GM19025 (cell line): ENCODE measurements around the gene RNASE4.
"Not testable (repeated sequence)": the region's sequence is repeated elsewhere in the genome, so short reads cannot be mapped to it uniquely, and the experiment has no call there.

Source experiments
- ATAC-seq: cut with Tn5 transposase; IDR thresholded peaks from one replicate; pipeline ENCODE4 v1.9.1; 2021; ENCODE audit warnings: mild to moderate bottlenecking, low read depth, moderate library complexity; ENCODE audit not compliant: unreplicated experiment

The RNASE4 gene

DNA sequence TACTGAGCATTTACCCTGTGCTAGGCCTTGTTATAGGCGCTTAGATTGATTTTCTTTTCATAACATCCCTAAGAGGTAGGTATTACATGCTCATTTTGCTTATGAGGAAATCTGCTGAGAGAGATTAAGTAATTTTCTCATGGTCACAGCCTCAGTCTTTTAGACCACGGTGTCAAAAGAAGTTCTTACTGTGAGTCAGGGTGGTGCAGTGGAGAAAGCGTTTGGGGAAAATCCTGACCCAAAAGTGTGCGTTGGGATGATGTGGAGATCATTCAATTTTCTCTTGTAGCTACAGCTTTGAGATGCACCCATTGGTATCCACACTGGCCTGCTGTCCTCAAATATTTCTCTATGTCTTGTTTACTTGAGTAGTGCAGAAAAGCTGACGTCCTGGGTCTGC is 12.4 kb downstream of the RNASE4 start:
- no peak for ATAC-seq

DNA sequence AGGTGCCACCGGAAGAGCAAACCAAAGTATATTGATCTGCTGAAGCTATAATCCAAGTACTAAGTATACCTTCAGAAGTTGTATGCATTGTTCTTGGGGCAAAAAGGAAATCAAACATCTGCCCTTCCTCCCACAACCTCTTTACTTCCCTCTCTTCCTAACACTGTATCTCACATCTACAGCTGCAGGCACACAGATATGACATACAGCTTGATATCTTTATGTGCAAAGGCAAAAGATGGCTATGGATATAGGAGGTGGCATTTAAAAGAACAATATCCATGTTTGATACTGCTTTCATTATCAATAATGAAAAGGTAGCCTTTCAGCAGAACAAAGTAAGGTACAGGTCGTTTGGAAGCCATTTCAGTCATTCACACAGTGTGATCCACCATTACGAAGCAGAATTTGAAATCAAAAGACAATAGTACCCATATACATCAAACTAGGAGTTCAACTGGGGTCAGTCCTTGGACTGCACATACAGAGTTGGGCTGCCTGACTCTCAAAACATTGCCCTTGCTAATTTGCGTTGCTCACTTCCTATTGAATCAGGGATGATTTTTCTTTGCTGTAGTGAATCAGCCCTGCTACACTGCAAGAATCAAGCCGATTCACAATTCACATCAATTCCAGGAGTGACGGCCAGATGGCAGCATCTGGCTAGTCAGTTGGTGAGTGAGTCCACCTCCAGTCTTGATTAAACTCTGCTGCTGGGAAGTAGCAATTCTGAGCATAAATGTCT is 13.1 kb downstream of the RNASE4 start:
- no peak for ATAC-seq

DNA sequence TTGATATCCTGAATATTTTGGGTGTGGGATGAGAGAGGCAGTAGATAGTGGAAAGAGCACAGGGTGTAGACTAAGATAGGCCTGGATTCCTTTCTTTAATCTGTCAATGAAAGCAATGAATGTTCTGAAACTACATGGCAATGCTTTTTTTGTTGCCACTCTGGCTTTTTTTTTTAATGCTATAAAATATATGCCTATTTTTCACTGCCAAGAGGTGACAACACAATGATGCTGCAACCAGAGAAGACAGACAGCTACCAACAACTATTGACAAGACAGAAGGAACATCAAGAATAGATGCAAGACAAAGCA is 13.6 kb downstream of the RNASE4 start:
- no peak for ATAC-seq

- no peak for ATAC-seq
These were observed 14.6 kb downstream of the RNASE4 start for GRCh38 chr14:20698934-20699333.

DNA sequence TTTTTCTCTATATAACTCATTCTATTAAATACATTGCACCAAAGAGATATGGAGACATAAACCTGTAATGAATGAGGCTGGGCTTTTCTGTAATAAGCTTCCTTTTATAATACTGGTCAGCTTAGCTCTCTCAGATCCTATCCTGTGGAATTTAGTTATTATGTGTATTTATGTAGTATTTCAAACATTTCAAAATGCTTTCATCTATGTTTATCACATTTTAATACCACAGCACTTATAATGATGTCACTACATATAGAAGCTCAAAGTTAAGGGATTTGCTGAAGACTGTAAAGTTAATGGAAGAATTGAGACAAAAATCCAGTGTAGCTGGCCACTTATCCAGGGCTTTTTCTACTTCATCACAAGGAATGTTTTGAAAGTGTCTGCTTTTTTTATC is 15.6 kb downstream of the RNASE4 start:
- ATAC-seq, result no peak

- not testable (repeated sequence) for ATAC-seq
These were observed 16.6 kb downstream of the RNASE4 start for GRCh38 chr14:20700965-20701364.

DNA sequence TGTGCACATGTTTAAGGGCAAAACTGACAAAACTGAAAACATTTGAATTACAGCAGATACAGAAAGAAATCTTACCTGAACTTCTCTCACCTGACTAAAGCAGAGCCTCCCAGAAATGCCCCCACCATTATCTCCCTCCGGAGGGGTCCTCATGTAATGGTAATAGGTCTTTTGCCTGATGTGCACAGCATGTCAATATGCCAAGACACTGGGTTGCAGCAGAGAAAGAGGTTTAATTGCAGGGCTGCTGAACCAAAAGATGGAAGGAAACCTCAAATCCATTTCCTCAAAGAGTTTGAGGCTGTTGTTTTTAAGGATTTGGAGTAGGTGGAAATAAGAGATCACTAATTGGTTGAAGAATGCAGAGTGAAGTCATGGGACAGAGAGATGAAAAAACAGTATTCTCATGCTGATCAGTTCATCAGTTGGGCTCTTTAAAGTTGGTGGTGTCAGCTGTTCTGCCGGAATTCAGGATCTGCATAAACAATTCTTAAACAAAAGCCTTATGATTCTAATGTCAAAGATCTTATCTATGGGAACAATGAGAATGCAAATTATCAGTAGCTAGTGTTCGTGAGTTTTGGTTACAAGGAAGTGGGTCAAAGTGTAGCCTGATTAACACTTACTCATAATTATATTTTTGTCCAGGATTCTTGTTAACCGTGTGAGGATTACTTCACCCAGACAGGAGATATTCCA is 22.4 kb downstream of the RNASE4 start:
- ATAC-seq, result no peak

DNA sequence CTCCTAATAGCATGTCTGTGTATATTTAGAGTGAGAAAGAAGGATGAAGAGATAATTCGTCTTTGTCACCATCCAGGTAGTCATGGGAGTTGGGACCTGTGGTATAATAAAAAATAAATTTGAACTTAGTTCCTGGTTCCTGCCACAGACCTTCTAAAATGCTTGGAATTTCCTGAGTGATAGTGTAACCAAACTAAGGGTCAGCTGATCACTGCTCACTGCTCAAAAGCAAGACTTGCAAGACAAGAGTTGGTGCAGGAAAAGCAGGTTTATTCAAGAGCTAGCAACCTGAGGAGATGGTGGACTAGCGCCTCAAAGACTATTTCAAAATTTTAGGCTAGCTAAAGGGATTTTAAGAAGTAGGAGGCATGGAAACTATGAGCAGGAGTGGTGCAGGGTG is 23.3 kb downstream of the RNASE4 start:
- no peak for ATAC-seq

DNA sequence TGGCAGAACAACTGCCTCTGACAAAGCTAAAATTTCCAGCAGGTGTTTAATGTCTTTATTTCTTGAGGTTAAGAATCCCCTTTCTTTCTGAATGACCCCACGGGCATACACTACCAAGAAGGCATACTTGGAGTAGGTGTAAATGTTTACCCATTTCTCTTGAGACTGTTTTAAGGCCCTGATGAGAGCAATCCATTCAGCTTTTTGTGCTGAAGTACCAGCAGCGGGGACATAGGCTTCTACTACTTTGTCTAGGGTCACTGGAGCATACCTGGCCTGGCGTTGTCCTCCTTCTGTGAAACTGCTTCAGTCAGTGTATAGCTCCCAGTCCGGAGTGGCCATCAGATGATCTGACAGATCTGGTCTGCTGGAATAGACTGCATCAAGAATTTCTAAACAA is 26.9 kb downstream of the RNASE4 start:
- no peak for ATAC-seq

DNA sequence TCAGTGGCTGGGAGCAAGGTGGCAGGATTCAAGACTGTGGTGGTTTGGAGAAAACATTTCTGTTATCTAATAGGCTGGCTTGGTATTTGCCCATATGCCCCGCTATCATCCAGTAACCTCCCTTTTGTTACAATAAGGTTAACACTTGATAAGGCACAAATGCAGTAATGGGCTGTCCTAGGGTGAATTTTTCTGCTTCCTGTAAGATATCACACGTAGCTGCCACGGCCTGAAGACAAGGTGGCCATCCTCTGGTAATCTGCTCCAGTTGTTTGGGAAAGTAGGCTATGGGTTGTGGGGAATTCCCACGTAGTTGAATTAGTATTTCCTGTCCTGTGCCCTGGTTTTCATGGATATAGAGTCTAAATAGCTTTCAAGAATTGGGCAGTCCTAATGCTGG is 27.3 kb downstream of the RNASE4 start:
- ATAC-seq, result no peak

DNA sequence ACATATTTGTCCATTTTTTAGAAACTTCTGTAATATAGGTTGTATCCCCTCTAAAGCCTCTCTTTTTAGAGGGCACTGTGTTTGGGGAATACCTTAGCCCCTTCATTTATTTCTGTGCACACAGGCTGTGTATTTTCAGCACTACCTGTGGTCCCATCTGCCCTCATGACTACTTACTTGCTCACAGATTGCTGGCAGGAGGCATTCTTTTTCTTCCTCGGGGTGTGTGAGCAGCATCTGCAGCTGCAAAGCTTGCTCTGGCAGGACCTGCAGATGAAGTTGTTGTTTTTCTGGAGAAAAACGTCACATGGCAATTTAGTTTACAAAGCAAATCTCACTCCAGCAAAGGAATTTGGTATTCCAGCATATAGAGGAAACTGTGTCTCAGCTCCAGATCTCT is 28.5 kb downstream of the RNASE4 start:
- no peak for ATAC-seq

DNA sequence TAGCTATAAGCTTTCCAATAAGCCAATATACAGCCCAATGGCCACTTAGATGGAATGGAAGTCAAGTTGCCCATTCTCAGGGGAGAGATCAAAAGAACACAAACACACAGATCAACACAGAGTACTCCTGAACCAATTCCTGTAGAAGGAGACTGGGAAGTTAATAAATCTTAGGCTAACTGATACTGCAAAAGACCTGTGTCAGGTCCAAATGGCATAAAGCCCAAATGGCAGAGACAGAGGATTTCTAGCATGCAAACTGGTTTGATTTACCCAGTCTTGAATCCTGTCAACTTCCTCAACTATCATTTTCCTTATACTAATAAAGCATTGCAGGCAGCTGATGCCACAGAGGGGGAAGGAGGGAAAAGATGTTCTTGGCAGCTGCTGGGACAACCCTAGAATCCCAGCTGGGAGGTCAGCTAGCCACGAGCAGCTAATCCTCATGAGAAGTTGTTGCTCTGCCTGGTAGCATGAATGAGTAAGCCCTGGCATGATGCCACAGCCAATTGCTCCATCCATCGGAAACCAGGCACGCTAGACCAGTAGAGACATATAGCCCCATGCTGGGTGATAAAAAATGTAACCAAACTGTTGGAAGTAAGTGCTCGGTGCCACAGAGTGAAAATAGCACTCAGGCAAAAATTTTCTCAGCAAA is 30.4 kb downstream of the RNASE4 start:
- no peak for ATAC-seq

GRCh38 chr14:20719777-20720176 is 35.4 kb downstream of the RNASE4 start:
- no peak for ATAC-seq

GRCh38 chr14:20720741-20721140 is 36.4 kb downstream of the RNASE4 start:
- no peak for ATAC-seq

- ATAC-seq, result no peak
These were observed 37.7 kb downstream of the RNASE4 start for GRCh38 chr14:20722016-20722415.

DNA sequence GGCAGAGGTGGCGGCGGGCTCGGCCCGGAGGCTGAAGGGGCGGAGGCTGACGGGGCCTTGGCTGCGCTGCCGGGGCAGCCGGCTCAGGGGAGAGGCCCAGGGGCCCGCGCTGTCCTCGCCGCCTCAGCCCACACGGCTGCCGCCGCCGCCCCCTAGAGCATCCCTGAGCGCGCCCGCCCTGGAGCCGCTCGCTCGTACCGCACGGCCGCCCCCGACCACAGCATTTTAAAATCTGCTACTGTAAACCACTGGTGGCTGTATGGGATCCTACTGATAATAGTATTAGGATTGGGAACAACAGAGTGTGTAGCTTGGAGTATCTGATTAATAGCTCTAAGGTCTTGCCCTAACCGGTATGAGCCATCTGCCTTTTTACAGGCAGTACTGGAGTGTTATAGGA is 39.1 kb downstream of the RNASE4 start:
- ATAC-seq, result no peak

DNA sequence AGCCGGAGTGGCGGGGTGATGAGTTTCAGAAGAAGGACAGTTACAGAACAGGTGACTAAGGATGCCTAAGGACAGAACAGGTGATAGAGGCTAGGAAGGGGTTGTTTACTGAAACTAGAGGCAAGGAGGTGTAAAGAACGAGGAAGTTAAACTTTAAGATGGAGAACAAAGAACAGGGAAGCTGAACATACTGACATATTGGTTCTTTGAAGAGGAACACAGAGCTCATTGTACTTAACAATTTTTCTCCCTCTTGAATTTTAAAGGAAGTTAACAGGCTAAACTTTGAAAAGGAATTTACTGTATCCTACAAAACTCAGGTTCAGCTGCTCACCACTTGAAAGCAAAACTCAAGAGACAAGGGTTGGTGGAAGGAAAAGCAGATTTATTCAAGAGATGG is 41.8 kb downstream of the RNASE4 start:
- not testable (repeated sequence) for ATAC-seq

DNA sequence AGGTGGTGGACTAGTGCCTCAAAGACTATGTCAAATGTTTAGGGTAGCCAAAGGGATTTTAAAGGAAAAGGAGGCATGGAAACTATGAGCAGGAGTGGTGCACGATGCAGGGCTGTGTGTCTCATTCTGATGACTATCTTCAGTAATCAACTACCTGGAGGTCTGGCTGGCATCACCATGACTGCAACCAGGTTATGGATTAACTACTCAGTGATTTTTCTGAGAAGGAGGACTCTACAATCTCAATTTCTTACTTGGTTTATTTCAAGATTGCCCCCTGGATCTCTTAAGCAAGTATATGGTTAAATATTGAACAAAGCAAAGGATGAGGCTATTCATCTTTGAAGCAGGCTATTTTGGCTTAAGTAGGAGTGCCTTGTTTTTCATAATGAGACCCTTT is 42.2 kb downstream of the RNASE4 start:
- ATAC-seq, result no peak

GRCh38 chr14:20730891-20731290 is 46.5 kb downstream of the RNASE4 start:
- no peak for ATAC-seq

DNA sequence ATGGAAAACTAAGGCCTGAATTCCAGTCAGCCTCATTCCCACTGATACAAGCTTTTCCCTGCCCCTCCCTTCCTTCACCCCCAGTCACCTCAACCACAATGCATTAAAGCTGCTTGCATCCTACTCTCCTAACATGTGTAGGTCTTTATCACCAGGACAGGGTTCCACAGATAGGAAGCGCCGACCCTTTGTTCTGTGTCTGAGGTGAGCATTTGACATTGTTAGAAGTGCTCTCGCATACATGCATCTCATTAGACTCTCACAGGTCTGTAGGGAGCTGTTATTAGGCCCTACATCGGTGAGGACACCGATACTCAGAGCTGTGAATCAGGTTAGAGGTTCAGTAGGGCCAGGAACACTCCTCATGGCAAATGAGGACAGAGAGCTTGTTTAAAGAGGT is 48.1 kb downstream of the RNASE4 start:
- ATAC-seq, result no peak

DNA sequence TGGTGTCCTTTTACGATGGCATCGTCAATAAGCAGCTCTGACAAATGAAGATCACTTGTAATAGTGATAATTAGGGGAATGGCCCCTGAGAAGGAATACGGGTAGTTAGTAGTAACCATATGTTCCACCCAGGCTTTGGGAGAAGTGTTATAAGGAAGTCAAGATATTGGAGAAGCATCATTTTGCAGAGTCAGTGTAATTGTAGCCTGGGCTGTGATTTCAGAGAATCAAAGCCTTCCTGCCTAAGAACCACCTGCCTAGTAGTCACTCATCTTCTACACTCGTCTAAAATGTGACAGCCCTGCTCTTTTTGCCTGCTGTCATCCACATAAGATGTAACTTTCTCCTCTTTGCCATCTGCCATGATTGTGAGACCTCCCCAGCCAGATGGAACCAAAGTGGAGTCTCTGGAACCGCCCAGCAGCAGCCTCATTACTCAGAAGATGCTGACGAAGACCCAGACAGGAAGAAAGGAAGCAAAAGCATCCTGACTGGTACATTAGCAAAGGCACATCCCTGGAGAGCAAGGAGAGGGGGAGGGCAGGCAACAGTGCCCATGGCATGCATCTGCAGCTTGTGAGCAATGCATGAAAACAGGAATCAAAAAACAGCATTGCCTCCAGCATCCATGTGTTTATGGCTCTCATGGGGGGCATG is 48.7 kb downstream of the RNASE4 start:
- no peak for ATAC-seq
